GM21528 (cell line): ENCODE data around the gene NSG2.
"Not testable (repeated sequence)": the region's sequence is repeated elsewhere in the genome, so short reads cannot be mapped to it uniquely, and the experiment has no call there.

Source experiments
- ATAC-seq: cut with Tn5 transposase; IDR thresholded peaks from one replicate; pipeline ENCODE4 v1.9.1; 2021; ENCODE audit warnings: mild to moderate bottlenecking, moderate library complexity; ENCODE audit not compliant: unreplicated experiment, low FRiP score

The NSG2 gene

GRCh38 chr5:174146556-174146955 lies 101.0 kb downstream of the NSG2 start:
- ATAC-seq: no peak

DNA sequence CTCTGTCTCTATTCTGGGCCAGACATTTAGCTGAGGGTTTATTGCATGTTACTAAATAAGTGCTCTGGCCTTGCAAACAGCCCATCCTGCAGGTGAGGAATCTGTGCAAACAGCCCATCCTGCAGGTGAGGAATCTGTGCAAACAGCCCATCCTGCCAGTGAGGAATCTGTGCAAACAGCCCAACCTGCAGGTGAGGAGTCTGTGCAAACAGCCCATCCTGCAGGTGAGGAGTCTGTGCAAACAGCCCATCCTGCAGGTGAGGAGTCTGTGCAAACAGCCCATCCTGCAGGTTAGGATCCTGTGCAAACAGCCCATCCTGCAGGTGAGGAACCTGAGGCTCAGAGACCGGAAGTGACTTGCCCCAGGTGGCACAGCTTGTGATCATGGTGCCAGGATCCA lies 101.5 kb downstream of the NSG2 start:
- ATAC-seq: not testable (repeated sequence)

DNA sequence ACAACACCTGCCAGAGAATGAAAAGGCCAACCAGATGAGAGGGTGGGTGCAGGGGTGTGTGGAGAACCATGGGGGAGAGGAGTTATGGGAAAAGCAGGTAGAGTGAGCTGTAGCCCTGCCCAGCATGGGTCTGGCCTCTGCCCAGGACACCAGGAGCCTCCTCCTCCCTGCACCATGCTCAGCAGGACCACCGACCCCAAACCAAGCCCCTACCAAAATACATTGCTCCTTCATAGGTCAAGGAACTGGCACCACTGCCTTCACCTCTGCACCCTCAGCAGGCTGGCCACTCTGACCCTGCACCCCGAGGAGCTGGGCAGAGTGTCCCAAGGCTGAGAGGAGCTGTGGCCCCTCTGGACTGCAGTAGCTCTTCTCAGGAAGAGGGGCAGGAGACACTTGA lies 102.0 kb downstream of the NSG2 start:
- ATAC-seq: no peak

GRCh38 chr5:174148721-174149120 lies 103.2 kb downstream of the NSG2 start:
- ATAC-seq: no peak

DNA sequence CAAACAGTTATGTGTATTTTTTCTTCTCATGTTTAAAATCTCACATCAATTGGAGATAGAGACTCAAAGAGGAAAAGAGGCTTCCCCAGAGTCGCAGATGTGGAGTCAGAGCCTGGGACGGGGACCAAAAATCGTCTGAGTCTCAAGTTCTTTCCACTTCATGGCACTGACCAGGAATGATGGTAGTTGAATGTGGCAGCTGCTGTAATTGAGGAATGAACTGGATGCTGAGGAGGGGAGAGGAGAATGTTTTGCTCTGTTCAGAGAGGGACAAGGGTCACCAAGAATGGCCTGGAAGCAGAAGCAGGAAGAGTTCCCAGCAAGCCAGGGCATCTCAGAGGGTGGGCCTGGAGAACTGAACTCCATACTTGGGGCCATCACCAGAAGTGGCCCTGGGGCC lies 103.9 kb downstream of the NSG2 start:
- no peak for ATAC-seq

DNA sequence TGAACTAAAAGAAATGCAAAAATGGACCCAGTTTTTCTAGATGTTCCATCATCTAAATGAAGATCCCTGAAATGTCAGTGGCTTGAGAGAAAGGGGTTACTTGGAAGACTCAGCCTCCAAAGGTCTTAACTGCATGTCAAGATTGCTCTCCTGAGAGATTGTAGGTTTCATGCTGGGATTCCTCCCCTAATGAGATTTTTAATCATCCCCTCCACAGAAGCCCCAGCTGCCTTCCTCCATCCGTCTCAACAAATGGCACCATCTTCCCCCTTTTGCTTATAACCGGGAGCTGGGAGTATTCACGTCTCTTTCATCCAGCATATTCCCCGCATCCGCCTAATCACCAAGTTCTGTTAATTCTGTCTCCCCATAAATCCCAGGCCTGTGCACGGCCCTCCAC lies 104.5 kb downstream of the NSG2 start:
- no peak for ATAC-seq

- ATAC-seq: no peak
These were observed 106.2 kb downstream of the NSG2 start for GRCh38 chr5:174151599-174152181.

DNA sequence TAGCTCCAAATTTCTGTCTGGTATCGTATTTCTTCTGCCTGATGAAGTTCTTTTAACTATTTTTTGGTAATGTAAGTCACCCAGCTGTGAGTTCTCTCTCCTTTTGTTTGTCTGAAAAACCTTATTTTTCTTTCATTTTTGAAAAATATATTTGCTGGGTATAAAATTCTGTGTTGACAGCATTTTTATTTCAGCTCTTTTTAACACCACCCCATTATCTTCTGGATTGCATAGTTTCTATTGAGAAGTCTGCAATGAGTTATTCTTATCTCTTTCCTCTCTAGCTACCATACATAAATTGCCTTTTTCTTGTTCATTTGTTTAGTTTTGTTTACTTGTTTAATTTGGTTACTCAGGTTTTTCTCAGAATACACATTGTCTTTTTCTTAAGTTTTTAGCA lies 109.1 kb downstream of the NSG2 start:
- ATAC-seq: no peak

DNA sequence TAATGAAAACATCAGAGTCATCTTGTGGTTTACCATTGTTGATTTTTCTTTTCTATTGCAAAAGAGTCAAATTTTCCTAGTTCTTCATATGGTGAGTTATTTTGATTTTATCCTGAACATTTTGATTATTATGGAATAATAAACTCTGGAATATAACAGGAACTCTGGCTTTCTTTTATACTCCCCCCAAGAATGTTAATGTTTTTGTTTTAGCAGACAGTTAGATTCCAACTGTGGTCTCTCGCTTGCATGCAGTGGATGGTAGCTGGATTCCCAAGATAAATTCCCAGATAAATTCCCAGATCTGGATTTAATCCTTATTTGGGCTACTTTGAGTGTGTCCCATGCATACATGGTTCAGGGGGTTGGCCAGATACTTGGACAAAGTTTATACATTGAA lies 109.8 kb downstream of the NSG2 start:
- no peak for ATAC-seq

DNA sequence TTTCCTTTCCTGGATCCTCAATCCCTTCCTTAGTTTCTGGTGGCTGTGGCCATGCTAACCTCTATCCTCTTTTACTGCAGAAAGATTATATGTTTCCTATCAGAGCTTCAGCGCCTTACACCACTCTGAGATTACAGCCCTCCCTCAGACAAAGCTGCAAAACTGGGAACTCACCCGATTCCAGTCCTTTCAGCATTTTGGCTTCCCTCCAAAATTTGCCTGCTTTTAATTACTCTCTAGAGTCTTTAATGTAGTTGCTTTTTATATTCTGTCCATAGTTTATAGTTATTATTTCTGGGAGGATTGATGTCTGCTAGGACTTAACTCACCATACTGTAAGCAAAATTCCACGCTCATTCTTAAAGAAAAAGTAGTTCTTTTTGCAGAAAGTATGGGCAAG lies 110.2 kb downstream of the NSG2 start:
- no peak for ATAC-seq

GRCh38 chr5:174157048-174157447 lies 111.5 kb downstream of the NSG2 start:
- no peak for ATAC-seq
